K562 (cell line): ENCODE data around the gene RBFOX2. TPM values are rescaled to one million over a fixed set of nuclear protein-coding genes. Genes with fewer than 3 reads are reported as not detected.

Experiments used
- ATAC-seq: fragments of 200-7000 bp; cut with Tn5 transposase; 3 replicates; pipeline ENCODE4 v1.9.1; 2020; ENCODE audit warnings: moderate library complexity
- BruUV-seq: library from RNA; stranded (reverse); fragments of 400-500 nt; replicated peaks from 2 replicates; lab custom pipeline; 2021; lab: Mats Ljungman, UMichigan
- CTCF ChIA-PET: fragments of 300-600 bp; formaldehyde crosslinking; extraction: SDS; loops from one replicate; lab custom pipeline; 2021; ENCODE audit warnings: low intra/inter-chr PET ratio; lab: Yijun Ruan, JAX
- POLR2A ChIA-PET: fragments of 300-600, 350-650 bp; sonication (Branson Sonifier 250); formaldehyde crosslinking; extraction: SDS; loops from one replicate; lab custom pipeline; 2021; ENCODE audit warnings: antibody characterized with exemption, inconsistent platforms; lab: Yijun Ruan, JAX
- DNase-seq, 4 experiments: peaks; one replicate each; pipeline versions ENCODE4 v3.0.0 to v3.0.0-alpha.2; 2011 to 2018; ENCODE audit warnings: low spot score in 3 of 4, mixed read lengths in 3 of 4; ENCODE audit errors: extremely low read depth in 1 of 4
- FAIRE-seq: peaks from 2 replicates; lab custom pipeline; 2011; peaks lifted over from hg19 to GRCh38; lab: Jason Lieb, UNC
- H2AFZ ChIP-seq: 2 replicates; pipeline ENCODE4 v1.6.0; 2011; ENCODE audit warnings: low read depth, low read length, control low read depth, inconsistent platforms
- H3K27ac ChIP-seq: fragments of 200-600 bp; 3 replicates; pipeline ENCODE4 v1.8.0; 2011; ENCODE audit warnings: low read depth, mild to moderate bottlenecking, control low read depth, inconsistent platforms, low read length, moderate library complexity, mixed read lengths; ENCODE audit errors: extremely low read depth
- H3K27me3 ChIP-seq, 2 experiments: fragments of 300-600 bp in 1 of 2; 2 replicates in 1 of 2; 3 replicates in 1 of 2; pipeline versions ENCODE4 v1.6.0 to v1.8.0; 2011; ENCODE audit warnings: inconsistent platforms in 2 of 2, low read length in 2 of 2, mild to moderate bottlenecking in 1 of 2, mixed read lengths in 1 of 2, moderate library complexity in 1 of 2; ENCODE audit not compliant: control insufficient read depth in 2 of 2, insufficient read depth in 2 of 2
- H3K36me3 ChIP-seq: fragments of 300-600 bp; 3 replicates; pipeline ENCODE4 v1.8.0; 2011; ENCODE audit warnings: mild to moderate bottlenecking, low read length, inconsistent platforms; ENCODE audit not compliant: control insufficient read depth, insufficient read depth
- H3K4me1 ChIP-seq, 2 experiments: fragments of 200-600 bp in 1 of 2; replicated peaks in 1 of 2; 2 replicates in 1 of 2; 3 replicates in 1 of 2; pipeline versions ENCODE4 v1.5.1 to v1.8.0; 2011; ENCODE audit warnings: inconsistent platforms in 2 of 2, low read length in 2 of 2, mild to moderate bottlenecking in 1 of 2, mixed read lengths in 1 of 2, moderate library complexity in 1 of 2; ENCODE audit not compliant: control insufficient read depth in 2 of 2, insufficient read depth in 2 of 2
- H3K4me2 ChIP-seq: 2 replicates; pipeline ENCODE4 v1.6.1; 2011; ENCODE audit warnings: low read length, control low read depth, inconsistent platforms, mixed read lengths; ENCODE audit not compliant: insufficient read depth
- H3K4me3 ChIP-seq: fragments of 200-600 bp; sonication (generic), shearing (Covaris generic); 2 replicates; pipeline ENCODE4 v1.5.1; 2016; ENCODE audit warnings: control low read depth, inconsistent platforms
- H3K79me2 ChIP-seq: fragments of 200-600 bp; 3 replicates; pipeline ENCODE4 v1.8.0; 2011; ENCODE audit warnings: low read length, inconsistent platforms; ENCODE audit not compliant: control insufficient read depth, insufficient read depth
- H3K9ac ChIP-seq, 2 experiments: 2 replicates each; pipeline versions ENCODE4 v1.6.0 to v1.6.1; 2011; ENCODE audit warnings: low read depth in 2 of 2, low read length in 2 of 2, control low read depth in 1 of 2, inconsistent platforms in 1 of 2, mild to moderate bottlenecking in 1 of 2, mixed read lengths in 1 of 2; ENCODE audit not compliant: insufficient read depth in 1 of 2
- H3K9me1 ChIP-seq: one replicate; pipeline ENCODE4 v1.6.0; 2011; ENCODE audit warnings: inconsistent platforms, mild to moderate bottlenecking, low read length, moderate library complexity; ENCODE audit not compliant: control insufficient read depth, insufficient read depth
- H3K9me3 ChIP-seq: replicated peaks from 2 replicates; pipeline ENCODE4 v1.5.1; 2011; ENCODE audit warnings: low read depth, low read length, inconsistent platforms; ENCODE audit not compliant: control insufficient read depth, insufficient read depth
- H4K20me1 ChIP-seq: replicated peaks from 2 replicates; pipeline ENCODE4 v1.6.1; 2011; ENCODE audit warnings: low read length, inconsistent platforms, mixed read lengths; ENCODE audit not compliant: control insufficient read depth, insufficient read depth
- NBN ChIP-seq: fragments of 450-650 bp; IDR thresholded peaks from 2 replicates; pipeline ENCODE4 v1.6.1; 2016; ENCODE audit warnings: low read depth, mild to moderate bottlenecking
- NR2C1 ChIP-seq, 2 experiments: fragments of 450-650 bp; IDR thresholded peaks; 2 replicates each; pipeline ENCODE4 v1.6.1; 2017; ENCODE audit warnings: mild to moderate bottlenecking in 2 of 2, antibody characterized with exemption in 1 of 2, inconsistent platforms in 1 of 2, missing compliant biosample characterization in 1 of 2, missing genetic modification characterization in 1 of 2
- YY1 ChIP-seq, 3 experiments: IDR thresholded peaks; 2 replicates each; pipeline ENCODE4 v1.6.1; 2011; ENCODE audit warnings: low read length in 2 of 3, mild to moderate bottlenecking in 2 of 3, moderate library complexity in 2 of 3, borderline replicate concordance in 1 of 3, control low read depth in 1 of 3, low read depth in 1 of 3; ENCODE audit not compliant: insufficient read depth in 3 of 3, insufficient replicate concordance in 2 of 3, control insufficient read depth in 1 of 3, insufficient read length in 1 of 3; ENCODE audit errors: extremely low read depth in 1 of 3
- ZBTB1 ChIP-seq: sonication (generic); formaldehyde crosslinking; IDR thresholded peaks from 2 replicates; pipeline ENCODE4 v1.8.1; 2023; ENCODE audit warnings: missing genetic modification reagents, low read depth, mild to moderate bottlenecking, borderline replicate concordance
- ZNF583 ChIP-seq: fragments of 250-450 bp; sonication (Bioruptor Pico); IDR thresholded peaks from 2 replicates; pipeline ENCODE4 v1.4.0; 2020
- ZNF699 ChIP-seq: fragments of 250-450 bp; sonication (Bioruptor Pico); IDR thresholded peaks from 2 replicates; pipeline ENCODE4 v1.8.0; 2021; ENCODE audit warnings: mild to moderate bottlenecking, moderate library complexity; ENCODE audit not compliant: insufficient replicate concordance
- WGBS: fragments of 100-300 bp; shearing (Covaris generic); methylation state at CpG from one replicate; pipeline ENCODE4 v1.1.6; 2016; ENCODE audit warnings: low coverage, mixed read lengths; ENCODE audit not compliant: insufficient coverage; ENCODE audit errors: missing lambda C conversion rate; 5-methylcytosine and 5-hydroxymethylcytosine counted together
- in situ Hi-C: fragments of 300-500 bp; cut with MboI; formaldehyde crosslinking; loops from 4 replicates; pipeline ENCODE4 v1.15.0; 2018; ENCODE audit warnings: inconsistent platforms, mixed read lengths
- intact Hi-C: fragments of 100-400 bp; cut with micrococcal nuclease; formaldehyde crosslinking; loops from 2 replicates; pipeline ENCODE4 v1.14.2; 2022
- polyA plus RNA-seq, 8 experiments: library from polyadenylated mRNA; depleted of rRNA in 4 of 8; stranded (reverse) in 5 of 8; unstranded in 3 of 8; fragments of >200 nt; fragmentation: Nextera tagmentation in 2 of 8; fragmentation: Illumina TruSeq in 1 of 8; extraction: Ambion mirVana in 2 of 8; extraction: Trizol in 1 of 8; gene quantifications; 2 replicates each; pipeline versions ENCODE4 v1.2.1 to v1.2.3, GENCODE V29; 2011 to 2014; ENCODE audit warnings: inconsistent platforms in 1 of 8, missing spikeins in 1 of 8
- total RNA-seq, 7 experiments: library from RNA; depleted of rRNA in 6 of 7; stranded (reverse); fragments of >200 nt in 6 of 7; fragmentation: Illumina TruSeq in 2 of 7; extraction: Trizol in 2 of 7; gene quantifications; 2 replicates each; pipeline versions ENCODE4 v1.2.1 to v1.2.3, GENCODE V29; 2011 to 2021; ENCODE audit warnings: low replicate concordance in 1 of 7

Gene RBFOX2
- total and polyA plus RNA-seq, 9 of the 15 experiments (the other 6 are each of a cell fraction or from before 2014, with no cell fraction given): 5.8 to 24.8 (median 14.2) TPM

- in situ Hi-C loops: no loop called here
- Histone ChIP-seq H3K27ac (no peak overlapping the region), H3K4me3 (no peak overlapping the region), H3K4me1 (peaks cover 5 to 16% of the 10 kb centered on the region in 2 experiments), H2AFZ (no peak overlapping the region), H3K9me1 (no peaks in the 10 kb centered on the region), H3K4me2 (no peak overlapping the region), H3K27me3 (no peaks in the 10 kb centered on the region), H3K36me3 (no peaks in the 10 kb centered on the region), H3K9me3 (no peaks in the 10 kb centered on the region), H3K79me2 (peaks cover 6% of the 10 kb centered on the region), H3K9ac (no peak overlapping the region), H4K20me1 (no peaks in the 10 kb centered on the region)
- no peak for TF ChIP-seq ZNF583 (CRISPR knock-in tag)
- no peak for TF ChIP-seq NR2C1 (IDR thresholded peaks at IDR 0.05)
- TF ChIP-seq NR2C1 (tag; IDR thresholded peaks at IDR 0.05): no peak
- no peak for TF ChIP-seq YY1 (IDR thresholded peaks at IDR 0.05; ENCODE audit: borderline replicate concordance in 1 of 3, control insufficient read depth in 1 of 3, extremely low read depth in 1 of 3, insufficient read depth in 3 of 3, insufficient read length in 1 of 3, insufficient replicate concordance in 2 of 3, low read depth in 1 of 3, low read length in 2 of 3)
- no peak for TF ChIP-seq ZBTB1
- no peak for TF ChIP-seq ZNF699 (CRISPR knock-in tag)
- TF ChIP-seq NBN: no peak
- ChIA-PET POLR2A (interaction anchor here (0.6 kb wide), 1 partner anchor 497 kb away, joined by 3 read pairs; no protein-coding TSS in a partner anchor), CTCF (no interaction called here)
- ATAC-seq (no peak), FAIRE-seq (no peak), DNase-seq (no peak)
- WGBS: 89% methylated on average over 4 of the region's 6 CpGs
- intact Hi-C loops: no loop called here
- BruUV-seq: no TSS peak
Measured at GRCh38 chr22:36032611-36033010, 4.0 kb upstream of the RBFOX2 start.
